ENCODE measurements around the gene PKLR.

- TF ChIP-seq, protein P1, sequence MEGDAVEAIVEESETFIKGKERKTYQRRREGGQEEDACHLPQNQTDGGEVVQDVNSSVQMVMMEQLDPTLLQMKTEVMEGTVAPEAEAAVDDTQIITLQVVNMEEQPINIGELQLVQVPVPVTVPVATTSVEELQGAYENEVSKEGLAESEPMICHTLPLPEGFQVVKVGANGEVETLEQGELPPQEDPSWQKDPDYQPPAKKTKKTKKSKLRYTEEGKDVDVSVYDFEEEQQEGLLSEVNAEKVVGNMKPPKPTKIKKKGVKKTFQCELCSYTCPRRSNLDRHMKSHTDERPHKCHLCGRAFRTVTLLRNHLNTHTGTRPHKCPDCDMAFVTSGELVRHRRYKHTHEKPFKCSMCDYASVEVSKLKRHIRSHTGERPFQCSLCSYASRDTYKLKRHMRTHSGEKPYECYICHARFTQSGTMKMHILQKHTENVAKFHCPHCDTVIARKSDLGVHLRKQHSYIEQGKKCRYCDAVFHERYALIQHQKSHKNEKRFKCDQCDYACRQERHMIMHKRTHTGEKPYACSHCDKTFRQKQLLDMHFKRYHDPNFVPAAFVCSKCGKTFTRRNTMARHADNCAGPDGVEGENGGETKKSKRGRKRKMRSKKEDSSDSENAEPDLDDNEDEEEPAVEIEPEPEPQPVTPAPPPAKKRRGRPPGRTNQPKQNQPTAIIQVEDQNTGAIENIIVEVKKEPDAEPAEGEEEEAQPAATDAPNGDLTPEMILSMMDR (IDR thresholded peaks at IDR 0.05; ENCODE audit: borderline replicate concordance, extremely low read depth, low read length, poor library complexity, severe bottlenecking): no peak
- TF ChIP-seq EZH2 (IDR thresholded peaks at IDR 0.05; ENCODE audit: borderline replicate concordance, low read depth, low read length, severe bottlenecking): no peak
Measured at GRCh38 chr1:155286544-155286943, 14.7 kb downstream of the PKLR start.

Data from DND-41 (cell line).